Measurements from ENCODE around the gene SMIM28. TPM values are rescaled to one million over a fixed set of nuclear protein-coding genes. Genes with fewer than 3 reads are reported as not detected.

SMIM28 gene
- total and polyA plus RNA-seq, 2 of the 4 experiments (the other 2 are of a cell fraction): not detected

- dilution Hi-C loops (cut with HindIII; ENCODE audit: low sequenced_read_pairs, unreplicated experiment): no loop called here
- Histone ChIP-seq H3K14ac (replicated peaks; ENCODE audit: low read depth, low read length) (no peak overlapping the region), H2AK5ac (ENCODE audit: low read depth, low read length) (no peak overlapping the region), H2BK5ac (ENCODE audit: low read depth, low read length, poor library complexity, severe bottlenecking) (no peak overlapping the region), H3K56ac (ENCODE audit: extremely low read depth, insufficient read depth, low read length) (no peak overlapping the region), H3K27ac (ENCODE audit: insufficient read depth, low read length) (no peak overlapping the region), H3K79me1 (ENCODE audit: low read depth in 1 of 2, low read length in 2 of 2) (no peaks in the 10 kb centered on the region), H4K20me1 (ENCODE audit: insufficient read depth, low read length) (no peaks in the 10 kb centered on the region), H3K4me2 (ENCODE audit: low read depth, low read length) (no peak overlapping the region), H4K5ac (ENCODE audit: low read depth, low read length) (no peak overlapping the region), H3K18ac (ENCODE audit: low read depth, low read length) (no peak overlapping the region), H3K27me3 (ENCODE audit: control insufficient read depth, insufficient read depth, low read length) (peaks cover 2% of the 10 kb centered on the region), H3K9me1 (ENCODE audit: insufficient read depth, low read length) (no peaks in the 10 kb centered on the region), H2AK9ac (replicated peaks; ENCODE audit: low read depth, low read length, poor library complexity) (no peak overlapping the region), H2BK20ac (ENCODE audit: low read depth, low read length) (no peak overlapping the region), H4K8ac (ENCODE audit: low read depth in 2 of 2, low read length in 2 of 2) (no peak overlapping the region), H3K23ac (ENCODE audit: low read depth, low read length) (no peak overlapping the region), H2BK120ac (ENCODE audit: low read depth, low read length) (no peak overlapping the region), H3K9me3 (ENCODE audit: control insufficient read depth, insufficient read depth, low read length) (no peaks in the 10 kb centered on the region), H4K91ac (ENCODE audit: insufficient read depth, low read depth, low read length) (no peak overlapping the region), H3K4me3 (ENCODE audit: insufficient read depth, low read depth, low read length) (no peak overlapping the region), H3K4ac (ENCODE audit: low read depth, low read length) (no peak overlapping the region), H3K36me3 (ENCODE audit: control insufficient read depth, insufficient read depth, low read length) (no peaks in the 10 kb centered on the region), H3K9ac (ENCODE audit: low read depth, low read length) (no peak overlapping the region), H3K4me1 (ENCODE audit: control insufficient read depth, insufficient read depth, low read length) (no peaks in the 10 kb centered on the region), H2BK15ac (ENCODE audit: low read depth, low read length) (no peak overlapping the region), H2AFZ (replicated peaks; ENCODE audit: low read length, poor library complexity) (no peak overlapping the region)
- no TSS peak for BruUV-seq (replicated peaks)
- DNase-seq (no peak), ATAC-seq (ENCODE audit: low read depth) (no peak)
- no CpG with 5 or more reads among the region's 2 CpGs for WGBS, 2 experiments (ENCODE audit: extremely low coverage in 2 of 2, insufficient read length in 1 of 2)
- intact Hi-C loops (cut with micrococcal nuclease): no loop called here
- CTCF ChIA-PET: no interaction called here
- TF ChIP-seq MAZ (IDR thresholded peaks at IDR 0.05; ENCODE audit: borderline replicate concordance, low read depth, low read length) (no peak), NFE2L2 (IDR thresholded peaks at IDR 0.05; ENCODE audit: low read depth, low read length) (no peak), FOS (IDR thresholded peaks at IDR 0.05; ENCODE audit: low read depth, low read length) (no peak), CEBPB (IDR thresholded peaks at IDR 0.05; ENCODE audit: low read depth, low read length) (no peak), RCOR1 (IDR thresholded peaks at IDR 0.05; ENCODE audit: insufficient replicate concordance, low read length) (no peak), MAFK (IDR thresholded peaks at IDR 0.05; ENCODE audit: low read depth, low read length) (no peak), BHLHE40 (IDR thresholded peaks at IDR 0.05; ENCODE audit: low read depth, low read length) (no peak), ELK1 (IDR thresholded peaks at IDR 0.05; ENCODE audit: borderline replicate concordance, low read depth, low read length) (no peak)
- TF ChIP-seq, protein P1, sequence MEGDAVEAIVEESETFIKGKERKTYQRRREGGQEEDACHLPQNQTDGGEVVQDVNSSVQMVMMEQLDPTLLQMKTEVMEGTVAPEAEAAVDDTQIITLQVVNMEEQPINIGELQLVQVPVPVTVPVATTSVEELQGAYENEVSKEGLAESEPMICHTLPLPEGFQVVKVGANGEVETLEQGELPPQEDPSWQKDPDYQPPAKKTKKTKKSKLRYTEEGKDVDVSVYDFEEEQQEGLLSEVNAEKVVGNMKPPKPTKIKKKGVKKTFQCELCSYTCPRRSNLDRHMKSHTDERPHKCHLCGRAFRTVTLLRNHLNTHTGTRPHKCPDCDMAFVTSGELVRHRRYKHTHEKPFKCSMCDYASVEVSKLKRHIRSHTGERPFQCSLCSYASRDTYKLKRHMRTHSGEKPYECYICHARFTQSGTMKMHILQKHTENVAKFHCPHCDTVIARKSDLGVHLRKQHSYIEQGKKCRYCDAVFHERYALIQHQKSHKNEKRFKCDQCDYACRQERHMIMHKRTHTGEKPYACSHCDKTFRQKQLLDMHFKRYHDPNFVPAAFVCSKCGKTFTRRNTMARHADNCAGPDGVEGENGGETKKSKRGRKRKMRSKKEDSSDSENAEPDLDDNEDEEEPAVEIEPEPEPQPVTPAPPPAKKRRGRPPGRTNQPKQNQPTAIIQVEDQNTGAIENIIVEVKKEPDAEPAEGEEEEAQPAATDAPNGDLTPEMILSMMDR (conservative IDR thresholded peaks at IDR 0.05; ENCODE audit: low read depth, low read length): no peak
- in situ Hi-C loops (cut with MboI; ENCODE audit: low sequenced_read_pairs): no loop called here
- POLR2A ChIA-PET (ENCODE audit: unreplicated experiment): no interaction called here
These were observed 45.7 kb upstream of the SMIM28 start for GRCh38 chr6:138331984-138332383.
